ENCODE measurements around the gene LUZP1. TPM values are rescaled to one million over a fixed set of nuclear protein-coding genes. Genes with fewer than 3 reads are reported as not detected.

The LUZP1 gene
- total and polyA plus RNA-seq, 2 donors (not counting 3 experiments of a cell fraction or from before 2014, with no cell fraction given): 26.3 to 82.4 TPM

DNA sequence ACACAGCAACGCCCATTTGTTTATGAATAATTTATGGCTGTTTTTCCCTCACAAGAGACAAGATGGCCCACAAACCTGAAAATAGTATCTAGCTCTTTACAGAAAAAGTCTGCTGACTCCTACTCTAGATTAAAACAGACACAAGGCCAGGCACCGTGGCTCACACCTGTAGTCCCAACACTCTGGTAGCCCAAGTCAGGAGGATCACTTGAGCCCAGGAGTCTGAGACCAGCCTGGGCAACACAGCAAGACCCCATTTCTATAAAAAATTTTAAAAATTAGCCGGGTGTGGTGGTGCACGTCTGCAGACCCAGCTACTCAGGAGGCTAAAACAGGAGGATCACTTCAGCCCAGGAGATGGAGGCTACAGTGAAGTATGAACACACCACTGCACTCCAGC, 34.6 kb downstream of the LUZP1 start:
- ChIA-PET POLR2A (no interaction called here), CTCF (interaction anchor here (0.5 to 2.3 kb wide), 2 partner anchors 17 to 35 kb away, joined by 3 to 8 read pairs; partner anchors contain the start of gene LUZP1)
- H3K9me3 ChIP-seq (replicated peaks; ENCODE audit: control insufficient read depth, insufficient read depth, low read length): no peaks in the 10 kb centered on the region
- H3K27ac ChIP-seq (ENCODE audit: insufficient read depth, low read depth, low read length): no peak overlapping the region
- H2AFZ ChIP-seq (ENCODE audit: low read depth, low read length): no peak overlapping the region
- dilution Hi-C loops (cut with MboI; ENCODE audit: extremely low pct_ligation_motif_present, low sequenced_read_pairs): no loop called here
- no peaks in the 10 kb centered on the region for H3K27me3 ChIP-seq (ENCODE audit: control insufficient read depth in 2 of 2, insufficient read depth in 2 of 2, low read length in 2 of 2)
- FAIRE-seq (no peak), DNase-seq (ENCODE audit: low read depth, low spot score) (no peak)
- H3K79me2 ChIP-seq (ENCODE audit: control insufficient read depth, insufficient read depth, low read length): peaks cover 95% of the 10 kb centered on the region
- intact Hi-C loops (cut with micrococcal nuclease): no loop called here
- H4K20me1 ChIP-seq (replicated peaks; ENCODE audit: control insufficient read depth, extremely low read depth, insufficient read depth, low read length): peaks cover 8% of the 10 kb centered on the region
- H3K9me1 ChIP-seq (replicated peaks; ENCODE audit: control insufficient read depth, extremely low read depth, insufficient read depth, low read length): no peaks in the 10 kb centered on the region
- peaks cover 43% of the 10 kb centered on the region for H3K4me1 ChIP-seq (ENCODE audit: control insufficient read depth, extremely low read depth, insufficient read depth, low read length)
- H3K9ac ChIP-seq (replicated peaks; ENCODE audit: extremely low read depth, insufficient read depth, low read length): no peak overlapping the region
- TF ChIP-seq JUN (IDR thresholded peaks at IDR 0.05; ENCODE audit: borderline replicate concordance, insufficient read depth, insufficient read length, low read depth) (no peak), POLR2AphosphoS5 (IDR thresholded peaks at IDR 0.05; ENCODE audit: insufficient read depth, low read depth, low read length) (no peak), POLR2A (IDR thresholded peaks at IDR 0.05; ENCODE audit: low read depth, low read length) (no peak), GATA2 (IDR thresholded peaks at IDR 0.05; ENCODE audit: insufficient read depth, insufficient read length, low read depth, low read length) (no peak), EZH2 (IDR thresholded peaks at IDR 0.05; ENCODE audit: borderline replicate concordance, low read depth, low read length, severe bottlenecking) (no peak), FOS (IDR thresholded peaks at IDR 0.05; ENCODE audit: borderline replicate concordance, insufficient read depth, low read length) (no peak), MYC (IDR thresholded peaks at IDR 0.05; ENCODE audit: low read depth, low read length) (no peak)
- TF ChIP-seq, protein P1, sequence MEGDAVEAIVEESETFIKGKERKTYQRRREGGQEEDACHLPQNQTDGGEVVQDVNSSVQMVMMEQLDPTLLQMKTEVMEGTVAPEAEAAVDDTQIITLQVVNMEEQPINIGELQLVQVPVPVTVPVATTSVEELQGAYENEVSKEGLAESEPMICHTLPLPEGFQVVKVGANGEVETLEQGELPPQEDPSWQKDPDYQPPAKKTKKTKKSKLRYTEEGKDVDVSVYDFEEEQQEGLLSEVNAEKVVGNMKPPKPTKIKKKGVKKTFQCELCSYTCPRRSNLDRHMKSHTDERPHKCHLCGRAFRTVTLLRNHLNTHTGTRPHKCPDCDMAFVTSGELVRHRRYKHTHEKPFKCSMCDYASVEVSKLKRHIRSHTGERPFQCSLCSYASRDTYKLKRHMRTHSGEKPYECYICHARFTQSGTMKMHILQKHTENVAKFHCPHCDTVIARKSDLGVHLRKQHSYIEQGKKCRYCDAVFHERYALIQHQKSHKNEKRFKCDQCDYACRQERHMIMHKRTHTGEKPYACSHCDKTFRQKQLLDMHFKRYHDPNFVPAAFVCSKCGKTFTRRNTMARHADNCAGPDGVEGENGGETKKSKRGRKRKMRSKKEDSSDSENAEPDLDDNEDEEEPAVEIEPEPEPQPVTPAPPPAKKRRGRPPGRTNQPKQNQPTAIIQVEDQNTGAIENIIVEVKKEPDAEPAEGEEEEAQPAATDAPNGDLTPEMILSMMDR (IDR thresholded peaks at IDR 0.05; ENCODE audit: extremely low read depth in 1 of 2, insufficient read depth in 1 of 2, low read depth in 1 of 2, low read length in 2 of 2): no peak
- no peaks in the 10 kb centered on the region for H3K36me3 ChIP-seq (ENCODE audit: control insufficient read depth in 2 of 2, extremely low read depth in 1 of 2, insufficient read depth in 2 of 2, low read length in 2 of 2)
- no TSS peak for BruUV-seq (replicated peaks)
- no peak overlapping the region for H3K4me3 ChIP-seq (replicated peaks in 1 of 3; ENCODE audit: insufficient read depth in 1 of 3, low read depth in 1 of 3, low read length in 3 of 3)
- no peak overlapping the region for H3K4me2 ChIP-seq (ENCODE audit: insufficient read depth, low read length)
